ENCODE measurements around the gene IRGC. TPM values are rescaled to one million over a fixed set of nuclear protein-coding genes. Genes with fewer than 3 reads are reported as not detected.

Gene IRGC
- total RNA-seq, 4 donors from 2014 or later: not detected

DNA sequence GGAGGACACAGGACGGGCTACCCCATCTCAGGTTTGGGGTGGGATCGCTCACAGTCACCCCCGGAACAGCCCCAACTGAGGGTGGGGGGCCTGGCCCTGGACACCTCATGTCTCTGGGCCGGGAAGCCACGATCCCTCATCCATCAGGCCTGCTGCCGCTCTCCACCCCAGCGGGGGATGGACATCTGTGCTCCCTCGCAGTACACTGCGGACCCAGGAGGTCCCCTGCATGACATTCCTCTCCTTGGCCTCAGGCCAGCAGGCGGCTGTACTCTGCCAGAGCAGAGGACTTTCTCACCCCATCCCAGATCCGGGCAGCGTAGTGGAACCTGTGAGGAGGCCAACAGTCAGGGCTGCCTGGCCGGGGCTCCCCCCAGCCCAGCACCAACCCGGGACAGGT lies 15.5 kb downstream of the IRGC start:
- ATAC-seq (ENCODE audit: low FRiP score): no peak
- TF ChIP-seq, protein P1, sequence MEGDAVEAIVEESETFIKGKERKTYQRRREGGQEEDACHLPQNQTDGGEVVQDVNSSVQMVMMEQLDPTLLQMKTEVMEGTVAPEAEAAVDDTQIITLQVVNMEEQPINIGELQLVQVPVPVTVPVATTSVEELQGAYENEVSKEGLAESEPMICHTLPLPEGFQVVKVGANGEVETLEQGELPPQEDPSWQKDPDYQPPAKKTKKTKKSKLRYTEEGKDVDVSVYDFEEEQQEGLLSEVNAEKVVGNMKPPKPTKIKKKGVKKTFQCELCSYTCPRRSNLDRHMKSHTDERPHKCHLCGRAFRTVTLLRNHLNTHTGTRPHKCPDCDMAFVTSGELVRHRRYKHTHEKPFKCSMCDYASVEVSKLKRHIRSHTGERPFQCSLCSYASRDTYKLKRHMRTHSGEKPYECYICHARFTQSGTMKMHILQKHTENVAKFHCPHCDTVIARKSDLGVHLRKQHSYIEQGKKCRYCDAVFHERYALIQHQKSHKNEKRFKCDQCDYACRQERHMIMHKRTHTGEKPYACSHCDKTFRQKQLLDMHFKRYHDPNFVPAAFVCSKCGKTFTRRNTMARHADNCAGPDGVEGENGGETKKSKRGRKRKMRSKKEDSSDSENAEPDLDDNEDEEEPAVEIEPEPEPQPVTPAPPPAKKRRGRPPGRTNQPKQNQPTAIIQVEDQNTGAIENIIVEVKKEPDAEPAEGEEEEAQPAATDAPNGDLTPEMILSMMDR (IDR thresholded peaks at IDR 0.05): no peak
- no peak for DNase-seq (ENCODE audit: low spot score)

DNA sequence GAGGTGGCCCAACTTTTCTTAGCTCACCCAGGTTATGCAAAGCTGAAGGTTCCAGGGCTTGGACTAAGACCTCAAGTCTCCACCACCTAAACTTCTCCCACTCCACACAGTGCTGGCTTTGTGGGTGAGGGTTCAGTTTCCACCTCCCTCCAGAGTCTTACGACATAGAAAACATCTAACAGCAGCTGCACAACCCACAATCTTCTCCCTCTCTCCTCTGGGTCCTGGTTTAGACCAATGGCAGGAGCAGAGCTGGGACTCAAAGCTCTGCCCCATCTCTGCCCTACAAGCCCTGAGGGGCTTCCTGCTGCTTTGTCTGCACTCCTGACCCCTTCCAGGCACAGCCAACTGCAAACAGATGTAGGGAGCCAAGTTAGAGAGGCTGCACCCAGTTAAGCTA lies 16.0 kb downstream of the IRGC start:
- DNase-seq (ENCODE audit: low spot score) (no peak), ATAC-seq (ENCODE audit: low FRiP score) (no peak)
- TF ChIP-seq, protein P1 (IDR thresholded peaks at IDR 0.05): no peak

DNA sequence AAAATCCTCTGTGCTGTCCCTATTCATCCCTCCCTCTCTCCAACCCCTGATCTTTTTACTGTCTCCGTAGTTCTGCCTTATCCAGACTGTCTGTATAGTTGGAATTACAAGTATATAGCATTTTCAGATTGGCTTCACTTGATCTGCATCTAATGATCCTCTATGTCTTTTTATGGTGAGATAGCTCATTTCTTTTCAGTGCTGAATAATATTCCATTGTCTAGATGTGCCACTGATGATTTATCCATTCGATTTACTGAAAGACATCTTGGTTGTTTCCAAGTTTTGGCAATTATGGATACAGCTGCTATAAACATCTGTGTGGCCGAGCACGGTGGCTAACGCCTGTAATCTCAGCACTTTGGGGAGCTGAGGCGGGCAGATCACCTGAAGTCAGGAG lies 19.1 kb downstream of the IRGC start:
- ATAC-seq (ENCODE audit: low FRiP score): no peak
- TF ChIP-seq, protein P1 (IDR thresholded peaks at IDR 0.05): no peak

DNA sequence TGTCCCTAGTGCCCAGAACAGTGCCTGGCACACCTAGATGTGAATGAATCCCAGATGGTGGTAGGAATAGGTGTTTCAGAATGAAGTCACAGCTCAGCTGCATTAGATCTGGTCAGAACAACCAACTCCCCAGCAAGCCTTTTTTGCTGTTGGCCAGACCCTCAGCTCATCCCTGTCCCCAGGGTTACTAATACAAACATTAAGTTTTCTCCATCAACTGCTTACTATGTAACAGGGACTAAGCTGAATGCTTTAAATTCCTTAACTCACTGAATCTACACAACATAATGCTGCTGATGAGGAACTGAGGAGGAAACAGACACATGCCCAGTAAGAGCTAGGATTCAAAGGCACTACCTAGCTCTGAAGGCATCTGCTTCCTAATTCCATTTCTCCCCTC lies 20.1 kb downstream of the IRGC start:
- TF ChIP-seq, protein P1 (IDR thresholded peaks at IDR 0.05): no peak
- ATAC-seq (ENCODE audit: low FRiP score) (no peak), DNase-seq (ENCODE audit: low spot score) (no peak)

More for the DNA sequence above, 19.1 kb downstream of the IRGC start:
- DNase-seq (ENCODE audit: low spot score): no peak

DNA sequence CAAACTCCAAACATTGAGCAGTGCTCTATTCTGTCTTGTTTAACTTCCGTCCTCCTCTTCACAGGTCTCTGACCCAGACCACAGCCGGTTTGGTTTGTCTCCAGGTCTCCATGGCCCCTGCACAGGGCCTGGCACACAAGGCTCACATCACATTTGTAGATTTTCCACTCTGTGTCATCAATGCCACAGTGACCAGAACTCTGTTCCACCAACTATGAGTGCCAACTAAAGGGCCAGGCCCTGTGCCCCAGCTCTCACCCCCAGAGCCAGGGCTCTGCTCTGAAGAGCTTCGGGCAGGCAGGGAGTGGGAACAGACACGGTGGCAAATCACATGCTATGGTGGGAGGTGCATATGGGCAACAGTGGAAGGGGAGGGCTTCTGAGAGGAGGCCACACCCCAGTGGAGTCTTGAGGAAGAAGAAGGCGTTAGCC lies 22.9 kb downstream of the IRGC start:
- TF ChIP-seq, protein P1 (IDR thresholded peaks at IDR 0.05): no peak
- ATAC-seq (ENCODE audit: low FRiP score): no peak
- DNase-seq (ENCODE audit: low spot score): no peak

DNA sequence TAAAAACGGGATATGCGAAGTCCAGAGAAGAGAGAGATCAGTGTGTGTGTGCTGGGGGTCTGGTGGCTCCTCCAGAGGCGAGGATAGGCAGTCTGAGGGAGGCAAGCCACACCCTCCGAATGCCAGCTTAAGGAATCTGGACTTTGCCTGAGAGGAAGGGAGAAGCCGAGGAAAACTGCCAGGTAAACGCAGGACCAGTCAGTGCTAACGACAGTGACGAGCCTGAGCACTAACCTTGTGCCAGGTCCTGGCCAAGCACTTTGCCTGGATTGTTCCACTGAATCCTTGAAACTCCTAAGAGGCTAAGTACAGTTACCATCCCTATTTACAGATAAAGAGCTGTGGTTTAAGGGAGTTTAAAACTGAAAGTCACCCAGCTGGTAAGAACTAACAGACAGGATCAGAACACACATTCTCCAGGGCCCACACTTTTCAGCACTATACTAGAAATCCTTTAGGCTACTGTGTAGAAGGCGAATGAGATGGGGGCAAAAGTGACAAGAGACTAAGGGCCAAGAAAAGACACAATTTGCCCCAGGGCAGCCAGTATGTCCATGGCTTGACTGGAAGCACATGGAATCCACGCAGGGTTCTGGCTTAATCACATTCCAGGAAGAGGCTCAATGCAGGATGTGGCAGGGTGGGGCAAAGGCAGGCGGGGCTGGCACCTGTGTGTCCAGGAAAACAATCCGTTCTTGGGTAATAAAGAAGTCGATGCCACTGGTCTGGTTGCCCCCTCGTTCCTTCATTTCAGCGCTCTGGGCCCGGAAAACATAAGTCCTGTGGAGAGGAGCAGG lies 23.8 kb downstream of the IRGC start:
- no peak for DNase-seq (ENCODE audit: low spot score)

More for the DNA sequence above, 23.8 kb downstream of the IRGC start:
- TF ChIP-seq, protein P1 (IDR thresholded peaks at IDR 0.05): no peak
- no peak for ATAC-seq (ENCODE audit: low FRiP score)

All from omental fat pad (tissue), 4 donors.